Panc1 (cell line): Measurements from ENCODE around the gene TMCC1. TPM values are rescaled to one million over a fixed set of nuclear protein-coding genes. Genes with fewer than 3 reads are reported as not detected.
A peak's percentile ranks its signal among the peaks of the same experiment; 100 is the strongest.

Experiments
- ATAC-seq: fragments of 200-7000 bp; cut with Tn5 transposase; 2 replicates; pipeline ENCODE4 v1.9.1; 2020; ENCODE audit warnings: mild to moderate bottlenecking, moderate library complexity
- BruUV-seq: library from RNA; stranded (reverse); fragments of 400-500 nt; replicated peaks from 2 replicates; lab custom pipeline; 2021; lab: Mats Ljungman, UMichigan
- CTCF ChIA-PET: fragments of 300-600 bp; sonication (Branson Sonifier 250); formaldehyde crosslinking; loops from one replicate; lab custom pipeline; 2022; ENCODE audit warnings: antibody characterized with exemption; lab: Charles Lee
- POLR2A ChIA-PET: fragments of 300-600 bp; sonication (Branson Sonifier 250); formaldehyde crosslinking; loops from one replicate; lab custom pipeline; 2022; ENCODE audit warnings: antibody characterized with exemption; lab: Charles Lee
- DNase-seq: peaks from one replicate; pipeline ENCODE4 v3.0.0-alpha.2; 2010; ENCODE audit warnings: low read depth, low spot score
- H3K27ac ChIP-seq: 2 replicates; pipeline ENCODE4 v1.5.1; 2011; ENCODE audit warnings: mild to moderate bottlenecking, low read length, inconsistent platforms
- H3K27me3 ChIP-seq: fragments of 200-500 bp; sonication (Bioruptor generic); 2 replicates; pipeline ENCODE4 v1.6.0; 2014; ENCODE audit warnings: low read length, inconsistent platforms; ENCODE audit not compliant: control insufficient read depth, insufficient read depth
- H3K36me3 ChIP-seq: fragments of 200-500 bp; sonication (Bioruptor generic); 2 replicates; pipeline ENCODE4 v1.5.1; 2014; ENCODE audit warnings: inconsistent platforms, mild to moderate bottlenecking, low read length, moderate library complexity; ENCODE audit not compliant: control insufficient read depth, insufficient read depth
- H3K4me1 ChIP-seq: 2 replicates; pipeline ENCODE4 v1.5.1; 2011; ENCODE audit warnings: inconsistent platforms, mild to moderate bottlenecking, low read length, moderate library complexity; ENCODE audit not compliant: control insufficient read depth, insufficient read depth
- H3K4me3 ChIP-seq, 2 experiments: 2 replicates each; pipeline ENCODE4 v1.5.1; 2011 to 2012; ENCODE audit warnings: low read depth in 2 of 2, low read length in 2 of 2, mild to moderate bottlenecking in 2 of 2, inconsistent platforms in 1 of 2, moderate library complexity in 1 of 2
- H3K9me3 ChIP-seq: fragments of 200-500 bp; sonication (Bioruptor generic); 2 replicates; pipeline ENCODE4 v1.5.1; 2014; ENCODE audit warnings: low read depth, mild to moderate bottlenecking, inconsistent platforms, low read length, moderate library complexity; ENCODE audit not compliant: control insufficient read depth, insufficient read depth
- POLR2AphosphoS5 ChIP-seq: IDR thresholded peaks from 2 replicates; pipeline ENCODE4 v1.6.1; 2012; ENCODE audit warnings: mild to moderate bottlenecking, low read depth, low read length, moderate library complexity
- SIN3A ChIP-seq: IDR thresholded peaks from 2 replicates; pipeline ENCODE4 v1.6.1; 2012; ENCODE audit warnings: low read depth, mild to moderate bottlenecking, low read length, moderate library complexity, borderline replicate concordance; ENCODE audit not compliant: insufficient read depth
- TCF7L2 ChIP-seq: IDR thresholded peaks from 2 replicates; pipeline ENCODE4 v1.6.1; 2011; ENCODE audit warnings: mild to moderate bottlenecking, low read depth, low read length, inconsistent platforms
- in situ Hi-C: cut with HindIII; loops from 2 replicates; pipeline ENCODE4 v1.10.0; 2016; ENCODE audit warnings: low sequenced_read_pairs, low pct_unique_long_range_greater_than_20kb
- intact Hi-C: fragments of 100-400 bp; cut with micrococcal nuclease; formaldehyde crosslinking; loops from one replicate; pipeline ENCODE4 v1.10.0; 2022; ENCODE audit not compliant: unreplicated experiment
- total RNA-seq: library from RNA; stranded (reverse); gene quantifications from one replicate; pipeline ENCODE4 v1.2.1, GENCODE V29; 2021; ENCODE audit not compliant: unreplicated experiment
- TF ChIP-seq, protein P1 (sequence below): fragments of 450-650 bp; IDR thresholded peaks from 2 replicates; pipeline ENCODE4 v1.5.1; 2017; ENCODE audit warnings: mild to moderate bottlenecking
- TF ChIP-seq, protein P2 (sequence below), 2 experiments: IDR thresholded peaks; 2 replicates each; pipeline ENCODE4 v1.6.1; 2011 to 2012; ENCODE audit warnings: low read depth in 2 of 2, control low read depth in 1 of 2, low read length in 1 of 2, mild to moderate bottlenecking in 1 of 2, moderate library complexity in 1 of 2; ENCODE audit not compliant: insufficient read depth in 1 of 2

Gene TMCC1
- total RNA-seq, 1 experiment from 2014 or later: 33.2 TPM

DNA sequence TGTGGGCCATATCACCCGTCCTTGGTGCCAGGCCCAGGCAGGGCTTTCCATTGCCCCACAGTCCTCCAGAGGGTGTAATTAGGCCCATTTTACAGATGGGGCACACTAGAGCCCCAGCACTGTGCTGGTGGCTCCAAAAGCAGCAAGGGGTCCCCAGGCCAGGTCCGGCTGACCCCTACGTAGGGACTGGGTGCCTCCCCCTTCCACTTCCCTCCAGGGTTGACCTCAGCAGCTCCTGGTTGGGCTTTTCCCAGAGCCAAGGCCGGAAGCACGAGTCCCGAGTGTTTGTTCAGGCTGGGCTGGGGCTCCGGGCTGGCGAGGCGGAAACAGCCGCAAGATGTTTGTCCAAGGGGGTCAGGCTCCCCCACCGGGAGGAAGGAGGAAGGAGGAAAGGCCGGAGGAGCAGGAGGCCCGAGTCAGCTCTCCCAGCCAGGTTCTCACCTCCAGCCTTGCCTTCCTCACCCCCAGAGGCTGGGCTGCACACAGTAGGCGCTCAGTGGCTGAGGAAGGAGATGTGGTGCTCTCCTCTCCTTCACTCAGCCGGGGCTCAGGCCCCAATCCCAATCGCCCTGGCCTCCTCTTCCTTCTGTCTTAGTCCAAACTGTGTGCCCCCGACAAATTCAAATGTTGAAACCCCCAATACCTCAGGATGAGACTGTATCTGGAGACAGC lies 269.9 kb downstream of the TMCC1 start:
- Histone ChIP-seq H3K9me3 (no peaks in the 10 kb centered on the region), H3K4me3 (no peak overlapping the region), H3K27ac (peak overlapping the region; percentile 67), H3K4me1 (peaks cover 42% of the 10 kb centered on the region), H3K27me3 (no peaks in the 10 kb centered on the region), H3K36me3 (no peaks in the 10 kb centered on the region)
- no TSS peak for BruUV-seq
- in situ Hi-C loops: no loop called here
- no peak for DNase-seq
- no peak for TF ChIP-seq POLR2AphosphoS5
- TF ChIP-seq SIN3A: no peak
- no peak for TF ChIP-seq TCF7L2
- TF ChIP-seq, protein P1, sequence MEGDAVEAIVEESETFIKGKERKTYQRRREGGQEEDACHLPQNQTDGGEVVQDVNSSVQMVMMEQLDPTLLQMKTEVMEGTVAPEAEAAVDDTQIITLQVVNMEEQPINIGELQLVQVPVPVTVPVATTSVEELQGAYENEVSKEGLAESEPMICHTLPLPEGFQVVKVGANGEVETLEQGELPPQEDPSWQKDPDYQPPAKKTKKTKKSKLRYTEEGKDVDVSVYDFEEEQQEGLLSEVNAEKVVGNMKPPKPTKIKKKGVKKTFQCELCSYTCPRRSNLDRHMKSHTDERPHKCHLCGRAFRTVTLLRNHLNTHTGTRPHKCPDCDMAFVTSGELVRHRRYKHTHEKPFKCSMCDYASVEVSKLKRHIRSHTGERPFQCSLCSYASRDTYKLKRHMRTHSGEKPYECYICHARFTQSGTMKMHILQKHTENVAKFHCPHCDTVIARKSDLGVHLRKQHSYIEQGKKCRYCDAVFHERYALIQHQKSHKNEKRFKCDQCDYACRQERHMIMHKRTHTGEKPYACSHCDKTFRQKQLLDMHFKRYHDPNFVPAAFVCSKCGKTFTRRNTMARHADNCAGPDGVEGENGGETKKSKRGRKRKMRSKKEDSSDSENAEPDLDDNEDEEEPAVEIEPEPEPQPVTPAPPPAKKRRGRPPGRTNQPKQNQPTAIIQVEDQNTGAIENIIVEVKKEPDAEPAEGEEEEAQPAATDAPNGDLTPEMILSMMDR: no peak
- TF ChIP-seq, protein P2, sequence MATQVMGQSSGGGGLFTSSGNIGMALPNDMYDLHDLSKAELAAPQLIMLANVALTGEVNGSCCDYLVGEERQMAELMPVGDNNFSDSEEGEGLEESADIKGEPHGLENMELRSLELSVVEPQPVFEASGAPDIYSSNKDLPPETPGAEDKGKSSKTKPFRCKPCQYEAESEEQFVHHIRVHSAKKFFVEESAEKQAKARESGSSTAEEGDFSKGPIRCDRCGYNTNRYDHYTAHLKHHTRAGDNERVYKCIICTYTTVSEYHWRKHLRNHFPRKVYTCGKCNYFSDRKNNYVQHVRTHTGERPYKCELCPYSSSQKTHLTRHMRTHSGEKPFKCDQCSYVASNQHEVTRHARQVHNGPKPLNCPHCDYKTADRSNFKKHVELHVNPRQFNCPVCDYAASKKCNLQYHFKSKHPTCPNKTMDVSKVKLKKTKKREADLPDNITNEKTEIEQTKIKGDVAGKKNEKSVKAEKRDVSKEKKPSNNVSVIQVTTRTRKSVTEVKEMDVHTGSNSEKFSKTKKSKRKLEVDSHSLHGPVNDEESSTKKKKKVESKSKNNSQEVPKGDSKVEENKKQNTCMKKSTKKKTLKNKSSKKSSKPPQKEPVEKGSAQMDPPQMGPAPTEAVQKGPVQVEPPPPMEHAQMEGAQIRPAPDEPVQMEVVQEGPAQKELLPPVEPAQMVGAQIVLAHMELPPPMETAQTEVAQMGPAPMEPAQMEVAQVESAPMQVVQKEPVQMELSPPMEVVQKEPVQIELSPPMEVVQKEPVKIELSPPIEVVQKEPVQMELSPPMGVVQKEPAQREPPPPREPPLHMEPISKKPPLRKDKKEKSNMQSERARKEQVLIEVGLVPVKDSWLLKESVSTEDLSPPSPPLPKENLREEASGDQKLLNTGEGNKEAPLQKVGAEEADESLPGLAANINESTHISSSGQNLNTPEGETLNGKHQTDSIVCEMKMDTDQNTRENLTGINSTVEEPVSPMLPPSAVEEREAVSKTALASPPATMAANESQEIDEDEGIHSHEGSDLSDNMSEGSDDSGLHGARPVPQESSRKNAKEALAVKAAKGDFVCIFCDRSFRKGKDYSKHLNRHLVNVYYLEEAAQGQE (IDR thresholded peaks at IDR 0.05; ENCODE audit: insufficient read depth in 1 of 2, low read depth in 2 of 2, low read length in 1 of 2): no peak
- CTCF ChIA-PET: no interaction called here
- intact Hi-C loops: loop anchor here (10.0 kb wide), 1 partner anchor 471 kb away; no protein-coding TSS in a partner anchor
- POLR2A ChIA-PET: interaction anchor here (0.7 kb wide), 1 partner anchor 286 kb away, joined by 3 read pairs; no protein-coding TSS in a partner anchor
- ATAC-seq: no peak

DNA sequence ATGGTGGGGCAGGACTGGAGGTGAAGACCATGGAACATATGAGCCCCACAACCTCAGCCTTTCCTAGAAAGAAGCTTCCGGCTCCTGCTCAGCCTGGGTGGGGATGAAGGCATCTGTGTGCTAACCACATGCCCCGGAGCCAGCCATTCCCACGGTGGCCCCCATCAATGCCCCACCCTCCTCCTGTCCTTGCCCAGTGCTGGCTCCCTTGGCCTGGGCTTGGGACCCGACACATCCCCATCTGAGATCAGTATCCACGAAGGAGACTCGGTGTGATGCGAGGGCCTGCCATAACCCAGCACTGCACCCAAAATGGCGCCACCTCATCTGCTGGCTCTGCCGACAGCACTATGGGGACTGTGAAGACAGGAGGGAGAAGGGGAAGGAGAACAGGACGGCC lies 270.6 kb downstream of the TMCC1 start:
- peak overlapping the region; percentile 55 for H3K27ac ChIP-seq
- BruUV-seq: no TSS peak

More for the DNA sequence above, 270.6 kb downstream of the TMCC1 start:
- Histone ChIP-seq H3K9me3 (no peaks in the 10 kb centered on the region), H3K4me1 (peaks cover 38% of the 10 kb centered on the region), H3K36me3 (no peaks in the 10 kb centered on the region), H3K27me3 (no peaks in the 10 kb centered on the region), H3K4me3 (no peak overlapping the region)
- ChIA-PET CTCF (no interaction called here), POLR2A (no interaction called here)
- DNase-seq (no peak), ATAC-seq (no peak)
- TF ChIP-seq, protein P1: no peak
- no peak for TF ChIP-seq POLR2AphosphoS5
- no peak for TF ChIP-seq SIN3A
- no peak for TF ChIP-seq TCF7L2
- TF ChIP-seq, protein P2 (IDR thresholded peaks at IDR 0.05; ENCODE audit: insufficient read depth in 1 of 2, low read depth in 2 of 2, low read length in 1 of 2): no peak
- in situ Hi-C loops: no loop called here
- intact Hi-C loops: loop anchor here (10.0 kb wide), 1 partner anchor 472 kb away; no protein-coding TSS in a partner anchor
